ENCODE measurements around the gene RGS13.
"Not testable (repeated sequence)": the region's sequence is repeated elsewhere in the genome, so short reads cannot be mapped to it uniquely, and the experiment has no call there.

Gene RGS13

DNA sequence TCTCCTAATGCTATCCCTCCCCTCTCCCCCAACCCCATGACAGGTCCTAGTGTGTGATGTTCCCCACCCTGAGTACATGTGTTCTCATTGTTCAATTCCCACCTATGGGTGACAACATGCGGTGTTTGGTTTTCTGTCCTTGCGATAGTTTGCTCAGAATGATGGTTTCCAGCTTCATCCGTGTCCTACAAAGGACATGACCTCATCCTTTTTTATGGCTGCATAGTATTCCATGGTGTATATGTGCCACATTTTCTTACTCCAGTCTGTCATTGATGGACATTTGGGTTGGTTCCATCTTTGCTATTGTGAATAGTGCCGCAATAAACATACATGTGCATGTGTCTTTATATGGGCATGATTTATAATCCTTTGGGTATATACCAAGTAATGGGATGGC, 47.1 kb downstream of the RGS13 start:
- DNase-seq: not testable (repeated sequence)

DNA sequence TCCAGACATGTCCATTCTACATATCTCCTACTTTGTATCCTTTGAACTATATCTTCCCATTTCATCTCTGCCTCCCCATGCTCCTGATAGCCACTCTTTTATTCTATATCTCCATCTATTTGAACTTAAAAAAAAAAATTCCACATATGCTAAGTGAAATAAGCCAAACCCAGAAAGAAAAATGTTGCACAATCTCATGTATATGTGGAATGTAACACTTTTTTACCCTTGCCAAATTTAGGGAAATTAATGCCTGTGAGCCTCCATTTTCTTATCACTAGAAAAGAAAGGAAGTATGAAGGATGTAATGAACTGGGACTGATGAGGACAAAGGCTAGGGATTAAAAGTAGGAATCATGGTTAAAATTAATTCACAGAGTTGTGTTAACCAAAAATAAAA, 53.5 kb downstream of the RGS13 start:
- DNase-seq: no peak

DNA sequence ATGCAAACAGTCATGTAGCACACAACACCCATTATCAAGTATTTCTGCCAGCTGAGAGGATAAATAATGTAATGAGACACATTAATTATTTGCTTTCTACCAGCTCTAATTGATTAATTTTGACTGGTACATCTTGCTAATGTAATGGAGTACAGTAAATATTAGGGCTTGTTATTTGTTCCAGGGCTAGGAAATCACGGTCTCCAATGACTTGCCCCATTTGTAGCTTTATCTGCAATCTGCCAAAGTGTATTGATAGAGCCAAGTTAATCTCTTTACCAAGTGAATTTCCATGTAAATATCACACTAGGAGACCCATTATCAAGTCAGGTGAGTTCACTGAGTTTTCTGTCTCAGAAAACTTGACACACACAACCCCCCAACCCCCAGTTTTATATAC, 55.1 kb downstream of the RGS13 start:
- DNase-seq: no peak

DNA sequence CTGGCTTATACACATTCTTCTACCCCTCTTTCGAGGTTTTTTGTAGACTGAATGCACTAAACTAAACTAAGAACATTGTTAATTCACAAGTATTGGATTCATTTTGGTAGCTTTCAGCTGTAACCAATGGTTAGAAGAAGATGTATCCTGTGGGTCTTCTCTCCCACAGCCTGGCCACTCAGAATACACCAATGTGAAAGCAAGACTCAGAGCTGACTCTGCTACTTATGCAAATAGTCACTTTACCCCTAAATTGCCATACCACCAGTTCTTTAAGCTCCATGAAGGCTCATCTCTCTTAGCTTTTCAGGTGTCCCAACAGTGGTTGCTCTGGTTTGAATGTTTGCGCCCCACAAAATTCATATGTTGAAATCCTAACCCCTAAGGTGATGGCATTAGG, 60.1 kb downstream of the RGS13 start:
- no peak for DNase-seq

DNA sequence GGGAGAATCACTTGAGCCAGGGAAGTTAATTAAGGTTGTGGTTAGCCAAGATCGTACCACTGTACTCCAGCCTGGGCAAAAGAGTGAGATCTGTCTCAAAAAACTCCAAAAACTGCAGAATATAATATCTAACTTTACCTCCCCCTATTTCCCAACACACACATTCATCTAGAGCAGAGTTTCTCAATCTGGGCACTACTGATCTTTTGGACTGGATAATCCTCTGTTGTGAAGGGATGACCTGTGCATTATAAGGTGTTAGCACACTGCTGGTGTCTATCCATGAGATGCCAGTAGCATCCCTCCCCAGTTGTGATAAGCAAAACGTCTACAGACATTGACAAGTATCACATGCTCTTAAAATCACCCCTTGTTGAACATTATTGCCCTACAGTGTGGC, 61.8 kb downstream of the RGS13 start:
- no peak for DNase-seq

- no peak for DNase-seq
These were observed 62.8 kb downstream of the RGS13 start for GRCh38 chr1:192698731-192699130.

DNA sequence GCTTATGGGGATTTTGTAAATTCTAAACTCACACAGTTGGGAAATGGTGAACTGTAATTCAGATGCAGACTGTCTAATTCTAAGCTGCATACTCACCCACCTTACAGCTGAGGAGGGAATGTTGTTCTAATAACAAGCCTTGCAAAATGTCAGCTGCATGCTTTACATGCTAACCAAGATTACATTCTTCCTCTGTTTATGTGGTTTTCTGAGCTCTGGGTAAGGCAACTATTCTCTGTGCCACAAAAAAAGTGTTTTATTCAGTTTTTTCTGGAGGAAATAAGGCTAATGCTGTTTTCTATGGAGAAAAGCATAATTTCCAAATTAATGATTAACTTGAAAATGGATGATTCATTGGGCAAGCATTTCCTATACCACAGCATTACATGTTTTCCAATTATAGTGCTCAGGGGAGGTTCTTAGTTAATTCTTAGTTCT, 64.9 kb downstream of the RGS13 start:
- DNase-seq: no peak

- DNase-seq: no peak
These were observed 66.4 kb downstream of the RGS13 start for GRCh38 chr1:192702212-192702902.

DNA sequence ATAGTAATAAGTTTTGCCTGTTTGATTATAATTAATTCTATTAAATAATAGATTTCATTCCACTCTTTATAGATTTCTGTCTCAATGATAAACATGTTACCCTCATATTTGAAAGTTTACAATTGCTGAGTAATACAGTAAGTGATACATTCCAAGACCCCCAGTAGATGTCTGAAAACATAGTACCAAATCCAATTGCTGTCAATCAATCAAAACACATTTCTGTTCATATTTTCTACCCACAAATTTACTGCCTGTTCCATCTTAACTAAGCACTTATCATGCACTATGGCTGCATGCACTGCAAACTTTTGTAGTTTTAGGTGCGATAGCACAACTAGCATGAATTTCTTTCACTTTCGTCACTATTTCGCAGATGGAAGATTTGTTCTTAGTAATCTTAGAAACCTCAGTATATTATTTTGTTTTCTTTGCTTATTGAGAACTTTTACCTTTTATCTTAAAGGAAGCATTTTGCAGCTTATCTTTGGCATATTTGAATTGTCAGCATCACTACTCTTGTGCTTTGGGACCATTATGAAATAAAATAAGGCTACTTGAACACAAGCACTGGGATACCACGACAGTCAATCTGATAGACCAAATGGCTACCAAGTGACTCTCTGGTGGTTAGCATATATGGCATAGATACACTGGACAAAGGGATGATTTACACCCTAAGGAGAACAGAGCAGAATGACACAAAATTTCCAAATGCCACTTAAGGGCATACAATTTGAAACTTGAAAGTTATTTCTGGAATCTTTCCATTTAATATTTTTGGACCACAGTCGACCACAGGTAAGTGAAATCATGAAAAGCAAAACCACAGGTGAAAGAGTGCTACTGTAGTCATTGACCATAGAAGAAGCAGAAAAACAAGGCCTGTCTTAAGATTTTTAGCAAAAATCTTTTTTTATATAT, 67.6 kb downstream of the RGS13 start:
- no peak for DNase-seq

DNA sequence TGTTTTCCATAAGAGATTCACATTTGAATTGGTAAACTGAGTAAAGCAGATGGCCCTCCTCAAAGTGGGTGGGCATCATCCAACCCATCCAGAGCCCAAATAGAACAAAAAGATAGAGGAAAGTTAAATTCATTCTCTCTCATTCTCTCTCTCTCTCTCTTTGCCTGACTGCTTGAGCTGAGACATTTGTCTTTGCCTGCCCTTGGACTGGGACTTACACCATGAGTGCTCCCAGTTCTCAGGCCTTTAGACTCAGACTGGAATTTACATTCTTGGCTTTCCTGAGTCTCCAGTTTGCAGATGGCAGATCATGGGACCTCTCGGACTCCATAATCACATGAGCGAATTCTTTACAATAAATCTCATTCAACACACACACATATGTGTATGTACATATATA, 69.6 kb downstream of the RGS13 start:
- DNase-seq: no peak

DNA sequence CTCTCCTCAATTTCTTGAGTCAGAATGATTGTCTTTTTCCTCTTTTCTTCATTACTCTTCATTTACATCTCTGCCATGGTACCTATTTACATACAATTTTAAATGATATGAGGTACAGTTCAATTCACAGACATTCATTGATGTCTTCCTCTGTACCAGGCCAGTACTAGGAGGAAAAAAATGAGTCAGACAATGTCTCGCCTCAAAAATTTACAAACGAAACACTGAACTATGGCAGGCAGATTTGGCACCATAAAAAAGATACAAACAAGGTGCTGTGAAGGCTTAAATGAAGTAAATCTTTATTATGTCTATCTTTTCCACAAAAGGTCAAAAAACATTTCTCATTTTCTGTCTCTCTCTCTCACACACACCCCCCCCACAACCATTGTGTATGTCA, 71.0 kb downstream of the RGS13 start:
- no peak for DNase-seq

GRCh38 chr1:192707978-192708547, 72.1 kb downstream of the RGS13 start:
- DNase-seq: no peak

- no peak for DNase-seq
These were observed 73.6 kb downstream of the RGS13 start for GRCh38 chr1:192709544-192709943.
